Suprapubic skin (tissue), 3 donors: ENCODE data around the gene LRP2BP.

Source experiments
- POLR2AphosphoS5 ChIP-seq, 3 donors: sonication (generic); formaldehyde crosslinking; IDR thresholded peaks; one replicate each; pipeline ENCODE4 v1.6.1; 2017; ENCODE audit warnings: antibody characterized with exemption in 3 of 3
- TF ChIP-seq, protein P1 (sequence below), 2 donors: fragments of 200-600 bp in 1 of 2; fragments of 450-650 bp in 1 of 2; sonication (generic) in 1 of 2; IDR thresholded peaks; one replicate each; pipeline ENCODE4 v1.5.1; 2016 to 2019; ENCODE audit warnings: antibody characterized with exemption in 2 of 2, mild to moderate bottlenecking in 1 of 2, moderate library complexity in 1 of 2

DNA sequence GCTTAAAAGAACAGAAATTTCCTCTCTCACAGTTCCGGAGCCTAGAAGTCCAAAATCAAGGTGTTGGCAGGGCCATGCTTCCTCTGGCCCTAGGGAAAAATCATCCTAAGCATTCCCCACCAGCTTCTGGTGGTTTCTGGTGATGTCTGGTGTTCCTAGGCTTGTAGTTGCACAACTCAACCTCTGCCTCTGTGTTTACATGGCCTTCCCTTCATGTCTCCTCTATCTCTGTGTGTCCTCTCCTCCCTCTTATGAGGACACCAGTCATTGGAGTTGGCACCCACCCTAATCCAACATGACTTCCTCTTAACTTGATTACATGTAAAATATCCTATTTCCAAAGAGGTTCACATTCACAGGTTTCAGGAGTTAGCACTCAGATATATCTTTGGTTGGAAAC lies 15.4 kb downstream of the LRP2BP start:
- TF ChIP-seq, protein P1, sequence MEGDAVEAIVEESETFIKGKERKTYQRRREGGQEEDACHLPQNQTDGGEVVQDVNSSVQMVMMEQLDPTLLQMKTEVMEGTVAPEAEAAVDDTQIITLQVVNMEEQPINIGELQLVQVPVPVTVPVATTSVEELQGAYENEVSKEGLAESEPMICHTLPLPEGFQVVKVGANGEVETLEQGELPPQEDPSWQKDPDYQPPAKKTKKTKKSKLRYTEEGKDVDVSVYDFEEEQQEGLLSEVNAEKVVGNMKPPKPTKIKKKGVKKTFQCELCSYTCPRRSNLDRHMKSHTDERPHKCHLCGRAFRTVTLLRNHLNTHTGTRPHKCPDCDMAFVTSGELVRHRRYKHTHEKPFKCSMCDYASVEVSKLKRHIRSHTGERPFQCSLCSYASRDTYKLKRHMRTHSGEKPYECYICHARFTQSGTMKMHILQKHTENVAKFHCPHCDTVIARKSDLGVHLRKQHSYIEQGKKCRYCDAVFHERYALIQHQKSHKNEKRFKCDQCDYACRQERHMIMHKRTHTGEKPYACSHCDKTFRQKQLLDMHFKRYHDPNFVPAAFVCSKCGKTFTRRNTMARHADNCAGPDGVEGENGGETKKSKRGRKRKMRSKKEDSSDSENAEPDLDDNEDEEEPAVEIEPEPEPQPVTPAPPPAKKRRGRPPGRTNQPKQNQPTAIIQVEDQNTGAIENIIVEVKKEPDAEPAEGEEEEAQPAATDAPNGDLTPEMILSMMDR (IDR thresholded peaks at IDR 0.05) = no peak
- TF ChIP-seq POLR2AphosphoS5 (IDR thresholded peaks at IDR 0.05) = no peak
